B cell (primary cell): ENCODE data around the gene MYL10. TPM values are rescaled to one million over a fixed set of nuclear protein-coding genes. Genes with fewer than 3 reads are reported as not detected.

Source experiments
- ATAC-seq: fragments of 200-7000 bp; cut with Tn5 transposase; one replicate; pipeline ENCODE4 v1.10.0; 2021; ENCODE audit warnings: low read depth, mild to moderate bottlenecking, moderate number of reproducible peaks, moderate library complexity
- CTCF ChIA-PET: fragments of 350-600 bp; sonication (Branson Sonifier 250); formaldehyde crosslinking; loops from one replicate; lab custom pipeline; 2021; ENCODE audit warnings: antibody characterized with exemption, inconsistent platforms; lab: Charles Lee
- POLR2A ChIA-PET: fragments of 350-600 bp; sonication (Branson Sonifier 250); formaldehyde crosslinking; loops from one replicate; lab custom pipeline; 2021; ENCODE audit warnings: antibody characterized with exemption; lab: Charles Lee
- DNase-seq: peaks from one replicate; pipeline ENCODE4 v3.0.0; 2013
- H2AFZ ChIP-seq: 2 replicates; pipeline ENCODE4 v1.6.1; 2012; ENCODE audit warnings: mild to moderate bottlenecking, low read depth, low read length; ENCODE audit not compliant: insufficient read depth, poor library complexity, severe bottlenecking
- H3K27ac ChIP-seq, 2 donors: 1 replicate in 1 of 2; 2 replicates in 1 of 2; pipeline ENCODE4 v1.5.1; 2012 to 2013; ENCODE audit warnings: low read length in 2 of 2, mild to moderate bottlenecking in 2 of 2, moderate library complexity in 1 of 2
- H3K27me3 ChIP-seq, 4 experiments: fragments of 200-600 bp in 1 of 4; sonication (generic) in 1 of 4; replicated peaks in 1 of 4; 1 replicate in 2 of 4; 2 replicates in 2 of 4; pipeline versions ENCODE4 v1.6.1 to v1.7.0; 2013 to 2016; ENCODE audit warnings: low read length in 3 of 4, mild to moderate bottlenecking in 2 of 4, mixed read lengths in 1 of 4, moderate library complexity in 1 of 4; ENCODE audit not compliant: insufficient read depth in 4 of 4, control insufficient read depth in 3 of 4; ENCODE audit errors: control extremely low read depth in 1 of 4
- H3K36me3 ChIP-seq, 2 experiments: replicated peaks in 1 of 2; 1 replicate in 1 of 2; 2 replicates in 1 of 2; pipeline versions ENCODE4 v1.6.1 to v1.7.1; 2013; ENCODE audit warnings: low read length in 1 of 2; ENCODE audit not compliant: insufficient read depth in 2 of 2, control insufficient read depth in 1 of 2; ENCODE audit errors: control extremely low read depth in 1 of 2, extremely low read depth in 1 of 2
- H3K4me1 ChIP-seq, 2 donors: fragments of 200-600 bp in 1 of 2; sonication (generic) in 1 of 2; 1 replicate in 1 of 2; 2 replicates in 1 of 2; pipeline versions ENCODE4 v1.5.1 to v1.6.1; 2013 to 2017; ENCODE audit warnings: low read length in 2 of 2; ENCODE audit not compliant: control insufficient read depth in 2 of 2, insufficient read depth in 2 of 2
- H3K4me2 ChIP-seq: replicated peaks from 2 replicates; pipeline ENCODE3; 2012; ENCODE audit warnings: mild to moderate bottlenecking, low read depth, low read length; ENCODE audit not compliant: poor library complexity, severe bottlenecking
- H3K4me3 ChIP-seq, 5 experiments: fragments of 200-600 bp in 1 of 5; sonication (generic) in 1 of 5; 1 replicate in 3 of 5; 2 replicates in 2 of 5; pipeline versions ENCODE4 v1.5.1 to v1.7.0; 2011 to 2016; ENCODE audit warnings: low read length in 4 of 5, mild to moderate bottlenecking in 4 of 5, low read depth in 2 of 5, control low read depth in 1 of 5, moderate library complexity in 1 of 5; ENCODE audit not compliant: insufficient read depth in 1 of 5; ENCODE audit errors: control extremely low read depth in 1 of 5, extremely low read depth in 1 of 5
- H3K79me2 ChIP-seq: fragments of 200-600 bp; sonication (generic); one replicate; pipeline ENCODE4 v1.6.0; 2016; ENCODE audit warnings: low read length; ENCODE audit not compliant: control insufficient read depth, insufficient read depth
- H3K9ac ChIP-seq: fragments of 200-600 bp; sonication (generic); 2 replicates; pipeline ENCODE4 v1.6.1; 2017; ENCODE audit warnings: mild to moderate bottlenecking, low read length, moderate library complexity
- H3K9me3 ChIP-seq, 3 donors: one replicate each; pipeline versions ENCODE4 v1.6.1 to v1.7.1; 2013; ENCODE audit warnings: low read length in 2 of 3; ENCODE audit not compliant: control insufficient read depth in 2 of 3, insufficient read depth in 1 of 3; ENCODE audit errors: control extremely low read depth in 1 of 3
- H4K20me1 ChIP-seq: 2 replicates; pipeline ENCODE4 v1.6.0; 2012; ENCODE audit warnings: mild to moderate bottlenecking, low read length; ENCODE audit not compliant: insufficient read depth, control insufficient read depth, poor library complexity, severe bottlenecking
- H3K27ac Mint-ChIP-seq: one replicate; pipeline ENCODE4 v1.8.0; 2021; ENCODE audit warnings: mixed read lengths
- H3K27me3 Mint-ChIP-seq: one replicate; pipeline ENCODE4 v1.8.0; 2021; ENCODE audit warnings: mixed read lengths
- H3K4me1 Mint-ChIP-seq: one replicate; pipeline ENCODE4 v1.8.0; 2021; ENCODE audit warnings: mixed read lengths
- H3K4me3 Mint-ChIP-seq: one replicate; pipeline ENCODE4 v1.8.0; 2021; ENCODE audit warnings: mixed read lengths
- H3K9me3 Mint-ChIP-seq: one replicate; pipeline ENCODE4 v1.8.0; 2022; ENCODE audit warnings: mixed read lengths; ENCODE audit not compliant: insufficient read depth
- EZH2 ChIP-seq: IDR thresholded peaks from 2 replicates; pipeline ENCODE4 v1.6.1; 2012; ENCODE audit warnings: borderline replicate concordance, low read depth, mild to moderate bottlenecking, moderate library complexity, low read length; ENCODE audit not compliant: insufficient read depth, poor library complexity, severe bottlenecking
- WGBS: methylation state at CpG from one replicate; pipeline ENCODE4 v1.1.5; 2013; ENCODE audit warnings: missing lambda C conversion rate; ENCODE audit not compliant: insufficient coverage; 5-methylcytosine and 5-hydroxymethylcytosine counted together
- intact Hi-C: fragments of 100-400 bp; cut with micrococcal nuclease; formaldehyde crosslinking; loops from one replicate; pipeline ENCODE4 v1.10.0; 2022
- polyA plus RNA-seq: library from polyadenylated mRNA; depleted of rRNA; stranded (reverse); fragments of >200 nt; gene quantifications from 2 replicates; pipeline ENCODE4 v1.2.3, GENCODE V29; 2012
- total RNA-seq, 2 donors: library from RNA; stranded (reverse); fragments of 120-200 nt in 1 of 2; gene quantifications; 1 replicate in 1 of 2; 2 replicates in 1 of 2; pipeline versions ENCODE4 v1.2.3 to v1.2.4, GENCODE V29; 2013 to 2022
- TF ChIP-seq, protein P1 (sequence below): fragments of 200-600 bp; IDR thresholded peaks from one replicate; pipeline ENCODE4 v1.8.0; 2022; ENCODE audit warnings: antibody characterized with exemption, mild to moderate bottlenecking

The MYL10 gene
- total and polyA plus RNA-seq, 2 donors (not counting 1 experiment from before 2014, with no cell fraction given), result not detected

DNA sequence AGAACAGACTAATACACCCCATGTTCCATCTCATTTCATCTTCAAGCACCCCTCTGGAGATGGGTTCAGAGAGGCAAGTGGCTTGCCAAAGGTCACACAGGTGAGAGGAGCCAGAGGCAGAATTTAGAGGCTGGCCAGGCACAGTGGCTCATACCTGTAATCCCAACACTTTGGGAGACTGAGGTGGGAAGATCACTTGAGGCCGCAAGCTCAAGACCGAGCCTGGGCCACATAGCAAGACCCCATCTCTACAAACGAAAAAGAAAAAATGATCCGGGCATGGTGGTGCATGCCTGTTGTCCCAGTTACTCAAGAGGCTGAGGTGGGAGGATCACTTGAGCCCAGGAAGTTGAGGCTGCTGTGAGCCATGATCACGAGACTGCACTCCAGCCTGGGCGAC lies 34.7 kb upstream of the MYL10 start:
- CTCF ChIA-PET, result no interaction called here
- no peak for DNase-seq
- Histone ChIP-seq H3K36me3 (no peaks in the 10 kb centered on the region), H3K4me1 (no peaks in the 10 kb centered on the region), H3K27ac (no peak overlapping the region), H3K27me3 (peaks cover 0 to 3% (median 0%) of the 10 kb centered on the region in 4 experiments), H3K4me2 (no peak overlapping the region), H3K79me2 (no peaks in the 10 kb centered on the region), H4K20me1 (no peaks in the 10 kb centered on the region), H2AFZ (no peak overlapping the region), H3K9me3 (peaks cover 0 to 21% (median 0%) of the 10 kb centered on the region in 3 donors), H3K9ac (no peak overlapping the region), H3K4me3 (no peak overlapping the region)
- 94% methylated on average over 3 of the region's 6 CpGs for WGBS
- Mint-ChIP-seq H3K4me3 (no peak overlapping the region), H3K27ac (no peak overlapping the region), H3K27me3 (peaks cover 14% of the 10 kb centered on the region), H3K9me3 (peaks cover 2% of the 10 kb centered on the region), H3K4me1 (no peaks in the 10 kb centered on the region)
- POLR2A ChIA-PET, result no interaction called here
- no peak for TF ChIP-seq EZH2
- TF ChIP-seq, protein P1, sequence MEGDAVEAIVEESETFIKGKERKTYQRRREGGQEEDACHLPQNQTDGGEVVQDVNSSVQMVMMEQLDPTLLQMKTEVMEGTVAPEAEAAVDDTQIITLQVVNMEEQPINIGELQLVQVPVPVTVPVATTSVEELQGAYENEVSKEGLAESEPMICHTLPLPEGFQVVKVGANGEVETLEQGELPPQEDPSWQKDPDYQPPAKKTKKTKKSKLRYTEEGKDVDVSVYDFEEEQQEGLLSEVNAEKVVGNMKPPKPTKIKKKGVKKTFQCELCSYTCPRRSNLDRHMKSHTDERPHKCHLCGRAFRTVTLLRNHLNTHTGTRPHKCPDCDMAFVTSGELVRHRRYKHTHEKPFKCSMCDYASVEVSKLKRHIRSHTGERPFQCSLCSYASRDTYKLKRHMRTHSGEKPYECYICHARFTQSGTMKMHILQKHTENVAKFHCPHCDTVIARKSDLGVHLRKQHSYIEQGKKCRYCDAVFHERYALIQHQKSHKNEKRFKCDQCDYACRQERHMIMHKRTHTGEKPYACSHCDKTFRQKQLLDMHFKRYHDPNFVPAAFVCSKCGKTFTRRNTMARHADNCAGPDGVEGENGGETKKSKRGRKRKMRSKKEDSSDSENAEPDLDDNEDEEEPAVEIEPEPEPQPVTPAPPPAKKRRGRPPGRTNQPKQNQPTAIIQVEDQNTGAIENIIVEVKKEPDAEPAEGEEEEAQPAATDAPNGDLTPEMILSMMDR, result no peak
- no peak for ATAC-seq
- intact Hi-C loops, result no loop called here

DNA sequence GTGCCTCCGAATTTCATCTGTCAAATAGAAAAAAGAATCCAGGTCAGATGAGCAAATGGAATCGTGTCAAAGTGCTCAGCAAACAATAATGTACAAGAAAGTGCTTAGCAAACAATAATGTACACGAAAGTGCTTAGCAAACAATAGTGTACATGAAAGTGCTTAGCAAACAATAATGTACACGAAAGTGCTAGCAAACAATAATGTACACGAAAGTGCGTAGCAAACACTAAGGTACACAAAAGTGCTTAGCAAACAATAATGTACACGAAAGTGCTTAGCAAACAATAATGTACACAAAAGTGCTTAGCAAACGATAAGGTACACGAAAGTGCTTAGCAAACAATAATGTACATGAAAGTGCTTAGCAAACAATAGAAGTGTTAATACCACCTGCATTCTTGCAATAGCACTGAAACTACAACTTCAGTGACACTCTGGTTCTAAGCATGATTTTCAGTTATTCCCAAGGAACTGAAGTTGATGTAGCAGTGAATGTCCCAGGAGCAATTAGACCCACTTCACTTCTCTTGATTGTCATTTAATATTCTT lies 33.4 kb upstream of the MYL10 start:
- ATAC-seq, result no peak
- Histone ChIP-seq H3K4me2 (no peak overlapping the region), H3K9ac (no peak overlapping the region), H4K20me1 (no peaks in the 10 kb centered on the region), H3K4me1 (no peaks in the 10 kb centered on the region), H3K27me3 (no peaks in the 10 kb centered on the region), H3K36me3 (no peaks in the 10 kb centered on the region), H3K9me3 (peaks cover 0 to 13% (median 0%) of the 10 kb centered on the region in 3 donors), H3K79me2 (no peaks in the 10 kb centered on the region), H3K4me3 (no peak overlapping the region), H3K27ac (no peak overlapping the region), H2AFZ (no peak overlapping the region)
- H3K9me3 Mint-ChIP-seq, result peaks cover 2% of the 10 kb centered on the region
- 83% methylated on average over 1 of the region's 9 CpGs for WGBS
- no peak for TF ChIP-seq EZH2
- DNase-seq, result no peak
- ChIA-PET CTCF (no interaction called here), POLR2A (no interaction called here)
- no peak overlapping the region for H3K27ac Mint-ChIP-seq
- no peak overlapping the region for H3K4me3 Mint-ChIP-seq
- H3K27me3 Mint-ChIP-seq, result peaks cover 13% of the 10 kb centered on the region
- no peaks in the 10 kb centered on the region for H3K4me1 Mint-ChIP-seq
- intact Hi-C loops, result no loop called here
